HG02938 (cell line): ENCODE results near the gene MAD1L1.

Experiments
- ATAC-seq: cut with Tn5 transposase; IDR thresholded peaks from one replicate; pipeline ENCODE4 v1.9.1; 2021; ENCODE audit warnings: mild to moderate bottlenecking, moderate library complexity; ENCODE audit not compliant: unreplicated experiment

The MAD1L1 gene

DNA sequence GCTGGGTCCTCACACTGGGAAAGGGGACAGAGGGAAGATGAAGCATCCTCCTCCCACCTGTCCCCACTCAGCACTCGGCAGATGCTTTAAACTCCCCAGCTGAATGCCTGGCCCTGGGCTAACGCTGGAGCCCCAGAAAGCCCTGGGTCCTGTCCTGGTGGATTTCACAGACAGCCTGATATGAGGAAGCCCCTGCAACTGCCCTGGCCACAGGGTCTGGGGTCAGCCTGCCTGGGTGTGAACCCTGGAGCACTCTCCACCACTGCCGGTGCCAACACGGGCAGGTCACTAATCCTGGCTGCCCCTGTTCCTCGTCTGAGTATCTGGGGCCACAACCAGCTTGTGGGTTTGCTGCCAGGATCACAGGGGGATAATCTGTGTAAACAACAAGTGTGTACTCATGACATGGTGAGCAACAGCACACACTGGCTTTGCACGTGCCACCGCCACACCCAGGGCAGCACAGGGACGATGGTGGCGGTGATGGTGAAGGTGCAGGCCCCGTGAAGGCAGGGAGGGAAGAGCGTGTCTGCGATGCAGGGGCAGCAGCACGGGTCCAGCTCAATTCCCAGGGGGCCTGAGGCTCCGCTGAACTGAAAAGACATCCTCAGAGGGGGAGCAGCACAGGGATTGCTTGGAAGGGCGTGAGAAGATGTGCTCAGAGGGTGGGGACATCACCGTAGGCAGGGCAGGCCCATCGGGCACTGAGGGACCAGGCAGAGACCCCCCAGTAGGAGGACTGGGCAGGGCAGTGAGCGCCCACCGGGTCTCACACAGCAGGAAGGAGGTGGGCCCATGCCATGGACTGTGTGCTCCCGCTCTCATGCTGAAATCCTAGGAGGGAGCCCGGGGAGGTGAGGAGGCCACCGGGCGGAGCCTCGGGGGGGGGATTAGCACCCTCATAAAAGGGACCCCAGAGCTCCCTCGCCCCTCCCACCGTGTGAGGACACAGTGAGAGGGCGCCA lies 238.7 kb downstream of the MAD1L1 start:
- ATAC-seq, result no peak

GRCh38 chr7:1993031-1993695 lies 239.6 kb downstream of the MAD1L1 start:
- ATAC-seq, result no peak

- no peak for ATAC-seq
Measured at GRCh38 chr7:1992554-1992953, 240.2 kb downstream of the MAD1L1 start.

DNA sequence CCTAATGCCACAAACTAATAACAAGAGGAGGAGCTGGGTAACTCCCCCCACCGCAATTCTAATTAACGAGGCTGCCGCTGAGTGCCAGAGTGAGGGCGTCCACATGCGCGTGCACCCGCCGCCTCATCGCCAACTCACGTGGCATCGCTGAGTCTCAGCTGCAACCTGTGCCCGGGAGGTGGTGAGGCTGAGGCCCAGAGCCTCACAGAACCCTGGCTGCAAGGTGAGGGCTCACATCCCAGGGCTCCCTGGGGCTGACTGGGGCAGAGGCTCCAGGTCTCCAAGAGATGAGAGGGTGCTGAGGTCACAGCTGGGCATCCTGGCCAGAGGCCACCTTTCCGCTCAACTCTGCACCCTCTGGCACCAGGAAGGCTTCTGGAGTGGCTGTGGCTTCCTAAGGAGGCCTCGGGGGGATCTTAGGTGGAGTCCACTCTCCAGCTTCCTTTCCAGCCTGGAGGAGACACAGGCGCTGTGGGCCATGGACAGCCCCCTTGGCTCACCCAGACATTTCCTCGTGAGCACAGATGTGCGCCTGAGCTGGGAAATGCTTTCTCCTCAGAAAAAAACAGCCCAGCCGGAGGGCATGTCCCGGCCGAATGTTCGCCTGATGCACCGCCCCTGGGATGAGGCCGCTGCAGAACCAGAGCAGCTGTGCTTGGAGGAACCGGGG lies 242.6 kb downstream of the MAD1L1 start:
- ATAC-seq, result no peak

DNA sequence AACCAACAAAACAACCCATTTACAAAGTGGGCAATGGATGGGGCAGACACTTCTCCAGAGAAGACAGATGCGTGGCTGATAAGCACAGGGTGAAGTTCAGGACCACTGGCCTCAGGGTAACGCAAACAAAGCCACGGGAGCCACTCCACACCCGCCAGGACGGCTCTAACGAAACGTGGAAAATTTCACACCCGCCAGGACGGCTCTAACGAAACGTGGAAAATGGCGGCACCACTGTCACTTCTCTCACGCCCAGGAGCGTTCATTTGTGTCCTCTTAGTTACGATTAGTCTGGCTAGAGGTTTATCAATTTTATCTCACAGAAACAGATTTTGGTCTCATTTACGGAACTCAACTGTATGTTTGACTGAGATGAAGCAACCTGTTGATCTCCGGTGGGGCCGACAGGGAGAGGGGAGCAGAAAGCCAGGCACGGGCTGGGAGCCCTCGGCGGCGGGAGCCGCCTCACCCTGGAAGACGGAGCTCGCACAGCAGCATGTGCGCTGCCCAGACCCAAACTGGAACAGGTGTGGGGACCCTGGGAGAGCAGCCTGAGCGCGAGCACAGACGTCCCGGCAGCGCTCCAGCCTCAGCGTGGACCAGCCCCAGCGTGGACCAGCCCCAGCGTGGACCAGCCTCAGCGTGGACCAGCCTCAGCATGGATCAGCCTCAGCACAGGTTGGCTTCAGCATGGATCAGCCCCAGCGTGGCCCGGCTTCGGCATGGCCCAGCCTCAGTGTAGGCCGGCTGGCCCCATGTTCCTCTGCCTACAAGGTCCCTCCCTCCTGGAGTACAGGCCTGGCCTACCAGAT lies 243.5 kb downstream of the MAD1L1 start:
- no peak for ATAC-seq

GRCh38 chr7:1988533-1988930 lies 244.2 kb downstream of the MAD1L1 start:
- no peak for ATAC-seq

DNA sequence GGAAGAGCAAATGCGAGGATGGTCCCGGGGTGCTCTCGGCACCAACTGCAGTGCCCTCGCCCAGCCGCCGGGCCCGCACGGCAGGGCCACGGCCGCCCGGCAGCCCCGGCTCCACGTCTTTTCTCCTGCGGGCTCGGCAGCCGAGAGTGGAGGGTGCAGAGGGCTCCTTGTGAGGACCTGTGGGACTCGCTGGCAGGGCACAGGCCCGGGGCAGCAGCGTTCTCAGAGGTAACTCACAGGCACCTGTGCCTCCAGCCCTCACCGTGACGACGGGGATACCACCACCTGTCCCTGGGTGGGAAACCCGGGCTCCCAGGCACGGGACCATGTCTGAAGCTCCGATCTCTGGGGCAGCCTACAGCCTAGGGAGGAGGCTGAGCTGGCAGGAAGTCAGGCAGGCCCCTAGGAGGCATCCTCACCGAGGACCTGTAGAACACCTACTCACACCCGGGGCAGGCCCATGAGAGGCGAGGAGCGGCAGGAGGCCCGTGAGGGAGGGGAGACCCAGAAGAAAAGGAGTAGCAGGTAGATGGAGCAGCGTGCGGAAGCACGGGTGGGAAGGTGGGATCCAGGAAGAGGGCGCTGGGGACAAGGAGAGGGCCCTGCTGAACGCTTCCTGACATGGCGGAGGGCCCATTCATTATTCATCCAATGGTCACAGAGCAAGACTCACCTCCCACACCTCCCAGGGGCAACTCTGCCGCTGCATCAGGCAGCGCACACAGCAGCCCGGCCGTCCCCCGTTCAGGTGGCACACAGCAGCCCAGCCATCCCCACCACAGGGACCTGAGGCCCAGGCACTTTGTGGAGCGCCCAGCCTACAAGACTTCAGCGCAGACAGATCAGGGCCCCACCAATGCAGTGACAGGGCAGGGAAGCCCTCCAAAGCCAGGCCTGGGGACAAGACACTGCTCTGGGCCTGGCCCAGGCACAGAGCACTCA lies 244.9 kb downstream of the MAD1L1 start:
- ATAC-seq, result no peak

GRCh38 chr7:1987084-1987535 lies 245.6 kb downstream of the MAD1L1 start:
- ATAC-seq, result no peak

DNA sequence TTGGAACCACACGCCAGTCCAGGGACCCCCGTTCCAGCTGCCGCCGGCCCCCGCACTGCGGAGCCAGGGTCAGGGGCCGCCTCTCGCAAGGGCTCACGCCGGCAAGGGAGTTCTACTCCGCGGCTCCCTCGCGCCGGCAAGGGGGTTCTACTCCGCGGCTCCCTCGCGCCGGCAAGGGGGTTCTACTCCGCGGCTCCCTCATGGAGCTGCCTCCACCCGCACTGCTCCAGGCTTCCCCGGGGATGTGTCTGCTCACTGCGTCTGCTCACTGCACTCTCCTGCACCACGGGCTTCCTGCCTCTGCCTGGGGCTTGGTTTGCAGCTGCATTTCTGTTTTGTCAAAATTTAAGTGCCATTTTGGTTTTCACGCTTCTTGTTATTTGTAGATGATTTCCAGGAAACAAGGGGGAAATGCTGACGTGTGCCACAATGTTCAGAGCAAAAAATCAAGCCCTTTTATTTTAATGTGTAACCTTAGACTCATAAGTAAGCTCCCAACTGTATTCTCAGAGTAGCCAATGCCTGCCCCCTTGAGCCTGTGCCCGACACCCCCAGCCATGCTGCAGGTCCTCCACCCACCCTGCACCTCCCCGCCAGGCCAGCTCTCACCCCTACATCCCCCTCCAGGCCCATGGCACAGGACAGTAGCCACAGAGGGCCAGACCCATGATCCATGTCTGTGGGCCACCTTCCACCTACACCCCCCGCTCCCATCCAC lies 246.2 kb downstream of the MAD1L1 start:
- ATAC-seq, result no peak

DNA sequence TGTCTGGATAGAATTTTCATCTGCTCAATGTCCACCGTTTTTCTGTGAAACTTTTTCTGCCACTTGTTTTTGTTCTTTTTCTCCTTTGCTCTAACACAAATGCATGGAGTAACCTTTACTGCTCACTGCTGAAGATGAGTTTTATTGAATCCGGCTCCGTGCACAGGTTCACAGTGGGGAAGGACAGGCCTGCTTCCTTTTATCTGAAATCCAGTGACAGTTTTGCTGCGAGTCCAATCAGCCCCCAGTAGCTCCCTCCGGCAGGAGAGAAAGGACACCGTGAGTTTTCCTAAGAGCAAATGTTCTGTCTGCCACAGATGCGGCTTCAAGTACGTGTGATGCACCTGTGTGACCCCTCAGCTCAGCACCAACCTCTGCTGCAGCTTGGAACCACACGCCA lies 246.8 kb downstream of the MAD1L1 start:
- no peak for ATAC-seq

DNA sequence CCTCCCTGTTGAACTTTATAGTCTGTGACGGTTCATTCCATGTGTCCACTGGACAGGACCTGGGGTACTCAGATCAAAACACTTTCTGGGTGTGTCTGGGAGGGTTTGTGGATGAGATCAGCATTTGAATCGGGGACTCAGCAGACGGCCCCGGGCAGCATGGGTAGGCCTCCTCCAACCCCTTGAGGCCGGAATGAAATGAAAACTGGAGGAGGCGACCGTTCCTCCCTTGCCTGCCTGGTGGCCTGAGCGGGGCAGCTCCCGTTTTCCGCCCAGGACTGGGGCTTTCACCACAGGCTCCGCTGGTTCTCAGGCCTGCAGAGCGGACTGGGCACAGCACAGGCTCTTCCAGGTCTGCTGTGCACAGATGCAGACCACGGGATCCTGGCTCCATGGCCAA lies 247.7 kb downstream of the MAD1L1 start:
- no peak for ATAC-seq

- no peak for ATAC-seq
Measured at GRCh38 chr7:1981878-1982230, 250.9 kb downstream of the MAD1L1 start.

DNA sequence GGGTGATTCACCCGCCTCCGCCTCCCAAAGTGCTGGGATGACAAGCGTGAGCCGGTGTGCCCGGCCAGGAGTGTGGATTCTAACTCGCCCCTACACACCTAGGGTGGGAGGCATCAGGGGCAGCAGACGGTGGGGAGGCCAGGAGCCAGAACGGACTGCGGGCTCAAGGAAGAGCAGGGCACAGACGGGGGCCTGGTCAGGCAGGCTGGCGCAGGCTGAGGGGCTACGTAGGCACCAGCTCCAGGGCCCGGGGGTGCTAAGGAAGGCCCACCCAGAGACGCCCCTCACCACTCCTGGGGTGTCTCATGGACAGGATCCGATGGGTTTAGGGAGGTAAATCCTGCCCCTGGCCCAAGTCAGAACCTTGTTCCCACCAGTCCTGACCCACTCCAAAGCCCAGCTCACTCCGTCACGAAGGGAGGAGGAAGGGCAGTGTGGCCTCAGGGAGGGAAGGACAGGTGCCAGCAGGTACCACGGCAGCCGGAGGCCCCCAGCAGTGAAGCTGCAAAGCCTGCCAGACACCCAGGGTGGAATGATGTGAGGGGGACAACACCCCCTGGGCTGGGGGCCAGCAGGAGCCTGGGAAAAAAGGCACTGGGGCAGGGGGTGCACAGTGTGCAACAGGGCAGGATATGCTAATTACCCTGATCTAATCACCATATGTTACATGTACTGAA lies 251.4 kb downstream of the MAD1L1 start:
- no peak for ATAC-seq

DNA sequence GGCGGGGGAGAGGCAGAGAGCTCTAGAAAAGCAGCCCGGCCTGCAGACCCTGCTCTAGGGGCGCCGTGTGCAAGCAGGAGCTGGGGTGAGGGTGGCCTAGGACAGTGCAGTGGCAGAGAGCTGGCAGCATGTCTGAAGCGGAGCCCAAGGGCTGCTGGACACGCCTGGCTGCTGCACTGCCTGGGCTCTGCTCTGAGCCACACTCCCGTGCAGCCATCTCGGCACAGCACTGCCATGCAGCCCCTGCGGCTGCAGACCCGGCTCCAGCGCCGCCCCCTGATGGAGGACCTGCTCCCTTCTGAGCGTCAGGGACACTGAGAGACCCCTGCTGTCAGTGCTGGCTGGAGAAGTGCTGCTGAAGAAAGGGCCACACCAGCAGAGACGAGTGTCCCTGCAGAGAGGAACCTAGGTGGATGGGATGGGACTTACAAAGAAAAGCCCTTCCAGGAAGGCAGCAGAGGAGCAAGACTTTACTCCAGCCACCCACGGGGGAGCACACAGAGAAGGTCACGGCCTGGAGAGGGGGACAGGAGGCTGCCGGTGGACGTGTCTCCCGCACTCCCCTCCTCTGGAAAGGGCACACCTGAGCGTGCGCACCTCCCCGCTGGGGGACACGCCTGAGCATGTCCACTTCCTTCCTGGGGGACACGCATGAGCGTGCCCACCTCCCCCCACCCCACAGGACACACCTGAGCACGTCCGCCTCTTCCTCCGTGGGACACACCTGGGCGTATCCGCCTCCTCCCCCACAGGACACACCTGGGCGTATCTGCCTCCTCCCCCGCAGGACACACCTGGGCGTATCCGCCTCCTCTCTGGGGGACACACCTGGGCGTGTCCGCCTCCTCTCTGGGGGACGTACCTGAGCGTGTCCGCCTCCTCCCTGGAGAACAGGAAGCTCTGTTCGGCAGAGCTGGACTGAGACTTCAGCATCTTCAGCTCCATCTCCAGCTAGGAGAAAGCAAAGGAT lies 252.9 kb downstream of the MAD1L1 start:
- ATAC-seq, result no peak

DNA sequence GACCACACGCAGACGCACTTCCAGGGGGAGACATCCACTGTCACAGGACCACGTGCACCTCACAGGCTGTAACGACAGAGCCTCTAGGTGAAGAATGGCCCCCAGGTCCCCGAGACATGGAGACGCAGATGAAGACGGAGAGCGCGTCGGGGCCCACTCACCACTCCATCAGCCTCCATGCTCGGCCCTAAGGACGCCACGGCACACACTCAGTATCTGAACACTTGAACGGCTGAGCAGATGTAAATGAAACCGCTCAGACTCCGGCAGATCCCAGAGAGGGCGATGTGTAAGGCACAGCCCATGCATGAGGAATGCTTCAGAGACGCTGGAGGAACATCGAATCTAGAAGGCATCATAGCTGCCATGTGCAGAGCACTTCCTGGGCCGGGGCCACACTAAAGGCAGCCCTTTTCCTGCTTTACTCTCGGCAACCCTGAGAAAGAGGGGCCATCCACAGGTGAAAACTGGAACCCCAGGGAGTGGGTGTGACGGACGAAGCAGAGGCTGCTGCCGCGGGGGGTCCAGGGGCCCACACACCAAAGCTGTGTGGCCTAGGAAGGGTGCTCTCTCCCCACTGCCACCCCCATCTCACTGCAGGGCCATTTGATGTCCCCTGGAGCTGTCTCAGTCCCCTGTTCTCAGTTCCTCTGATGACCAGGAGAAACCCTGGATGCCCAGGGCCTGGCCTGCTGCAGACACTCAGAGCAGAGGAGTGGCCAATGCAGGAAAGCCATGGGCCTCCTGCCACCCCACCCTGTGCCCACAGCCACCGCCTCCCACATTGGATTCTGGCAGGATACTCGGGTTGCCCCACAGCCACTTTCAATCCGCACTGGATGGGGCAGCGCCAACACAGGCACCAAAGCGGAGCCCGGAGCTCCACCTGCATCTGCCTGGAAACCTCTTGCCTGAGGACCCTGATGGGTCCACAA lies 253.8 kb downstream of the MAD1L1 start:
- ATAC-seq, result no peak

- ATAC-seq, result no peak
Measured at GRCh38 chr7:1977876-1978441, 254.8 kb downstream of the MAD1L1 start.
